HL-60 (cell line): Measurements from ENCODE around the gene DCX.

Experiments used
- CTCF ChIP-seq: IDR thresholded peaks from one replicate; pipeline ENCODE4 v1.5.1; 2011; ENCODE audit warnings: low read length, control low read depth, inconsistent platforms; ENCODE audit not compliant: insufficient read depth
- GABPA ChIP-seq: IDR thresholded peaks from 2 replicates; pipeline ENCODE4 v1.6.1; 2012; ENCODE audit warnings: low read depth
- POLR2AphosphoS5 ChIP-seq: IDR thresholded peaks from 2 replicates; pipeline ENCODE4 v1.6.1; 2012; ENCODE audit warnings: low read depth
- REST ChIP-seq: IDR thresholded peaks from 2 replicates; pipeline ENCODE4 v1.6.1; 2012; ENCODE audit warnings: low read depth; ENCODE audit not compliant: insufficient replicate concordance
- SPI1 ChIP-seq: IDR thresholded peaks from 2 replicates; pipeline ENCODE4 v1.6.1; 2012; ENCODE audit warnings: low read depth, mild to moderate bottlenecking, borderline replicate concordance

GRCh38 chrX:111376486-111376885 is 35.5 kb downstream of the DCX start:
- TF ChIP-seq CTCF: no peak
- no peak for TF ChIP-seq POLR2AphosphoS5
- TF ChIP-seq REST: no peak
- TF ChIP-seq GABPA: no peak
- no peak for TF ChIP-seq SPI1
